Astrocyte (in vitro differentiated cells and primary cell): ENCODE results near the gene HES6. TPM values are rescaled to one million over a fixed set of nuclear protein-coding genes. Genes with fewer than 3 reads are reported as not detected.

ENCODE experiments used
- DNase-seq: peaks from one replicate; pipeline ENCODE4 v3.0.0-alpha.2; 2010; ENCODE audit warnings: low read depth
- FAIRE-seq: peaks from 2 replicates; lab custom pipeline; 2011; peaks lifted over from hg19 to GRCh38; lab: Jason Lieb, UNC
- H2AFZ ChIP-seq: 2 replicates; pipeline ENCODE4 v1.6.0; 2012; ENCODE audit warnings: low read depth, low read length, inconsistent platforms
- H3K27ac ChIP-seq: 2 replicates; pipeline ENCODE4 v1.5.1; 2011; ENCODE audit warnings: low read depth, low read length, inconsistent platforms
- H3K27me3 ChIP-seq: 2 replicates; pipeline ENCODE4 v1.6.0; 2011; ENCODE audit warnings: low read length, inconsistent platforms; ENCODE audit not compliant: insufficient read depth
- H3K36me3 ChIP-seq: 2 replicates; pipeline ENCODE4 v1.5.1; 2011; ENCODE audit warnings: low read length, inconsistent platforms; ENCODE audit not compliant: insufficient read depth
- H3K4me1 ChIP-seq: 2 replicates; pipeline ENCODE4 v1.5.1; 2011; ENCODE audit warnings: low read length, inconsistent platforms; ENCODE audit not compliant: insufficient read depth
- H3K4me2 ChIP-seq: 2 replicates; pipeline ENCODE4 v1.6.0; 2012; ENCODE audit warnings: low read length, inconsistent platforms
- H3K4me3 ChIP-seq: 2 replicates; pipeline ENCODE4 v1.5.1; 2011; ENCODE audit warnings: low read depth, mild to moderate bottlenecking, low read length, inconsistent platforms; ENCODE audit not compliant: insufficient read depth
- H3K79me2 ChIP-seq: 2 replicates; pipeline ENCODE4 v1.6.0; 2012; ENCODE audit warnings: mild to moderate bottlenecking, low read length, inconsistent platforms; ENCODE audit not compliant: insufficient read depth
- H3K9ac ChIP-seq: 2 replicates; pipeline ENCODE4 v1.6.0; 2012; ENCODE audit warnings: mild to moderate bottlenecking, low read length, inconsistent platforms
- H3K9me3 ChIP-seq: 2 replicates; pipeline ENCODE4 v1.5.1; 2012; ENCODE audit warnings: low read depth, mild to moderate bottlenecking, low read length, inconsistent platforms; ENCODE audit not compliant: insufficient read depth
- H4K20me1 ChIP-seq: 2 replicates; pipeline ENCODE4 v1.6.0; 2012; ENCODE audit warnings: low read length, inconsistent platforms; ENCODE audit not compliant: insufficient read depth
- H3K27ac Mint-ChIP-seq: one replicate; pipeline ENCODE4 v1.8.0; 2021; ENCODE audit warnings: mild to moderate bottlenecking, mixed read lengths; ENCODE audit not compliant: unreplicated experiment
- H3K27me3 Mint-ChIP-seq: one replicate; pipeline ENCODE4 v1.8.0; 2021; ENCODE audit warnings: low read depth, mixed read lengths; ENCODE audit not compliant: unreplicated experiment
- H3K36me3 Mint-ChIP-seq: one replicate; pipeline ENCODE4 v1.8.0; 2021; ENCODE audit warnings: low read depth, mixed read lengths; ENCODE audit not compliant: unreplicated experiment
- H3K4me1 Mint-ChIP-seq: one replicate; pipeline ENCODE4 v1.8.0; 2021; ENCODE audit warnings: low read depth, mixed read lengths; ENCODE audit not compliant: unreplicated experiment
- H3K4me3 Mint-ChIP-seq: one replicate; pipeline ENCODE4 v1.8.0; 2021; ENCODE audit warnings: mild to moderate bottlenecking, moderate library complexity, mixed read lengths; ENCODE audit not compliant: unreplicated experiment
- H3K9me3 Mint-ChIP-seq: one replicate; pipeline ENCODE4 v1.8.0; 2021; ENCODE audit warnings: mild to moderate bottlenecking, mixed read lengths; ENCODE audit not compliant: unreplicated experiment
- EZH2 ChIP-seq: IDR thresholded peaks from 2 replicates; pipeline ENCODE4 v1.6.1; 2012; ENCODE audit warnings: mild to moderate bottlenecking, low read length, inconsistent platforms; ENCODE audit not compliant: insufficient read depth
- total RNA-seq: library from RNA; stranded (reverse); gene quantifications from 2 replicates; pipeline ENCODE4 v1.2.1, GENCODE V29; 2021
- TF ChIP-seq, protein P1 (sequence below): IDR thresholded peaks from 2 replicates; pipeline ENCODE4 v1.5.1; 2011; ENCODE audit warnings: low read depth, mild to moderate bottlenecking, inconsistent platforms, low read length, moderate library complexity; ENCODE audit not compliant: insufficient read depth

Gene HES6
- total RNA-seq, 1 donor from 2014 or later: 3.0 TPM

DNA sequence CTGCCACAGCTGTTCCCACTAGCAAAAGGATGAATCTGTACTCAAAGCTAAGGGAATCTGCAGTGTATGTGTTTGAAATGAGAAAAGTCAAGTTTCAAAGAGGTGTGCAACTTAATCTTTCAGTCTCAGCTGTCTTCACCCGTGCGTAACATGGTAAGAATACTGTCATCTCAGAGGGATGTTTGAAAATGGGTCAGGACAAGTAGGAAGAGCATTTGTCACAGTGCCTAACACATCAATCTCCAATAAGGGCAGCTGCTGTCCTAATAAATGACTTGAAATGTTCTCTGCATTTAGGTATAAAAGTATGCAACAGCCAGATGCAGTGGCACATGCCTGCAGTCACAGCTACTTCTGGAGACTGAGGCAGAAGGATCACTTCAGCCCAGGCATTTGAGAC, 49.4 kb downstream of the HES6 start:
- Mint-ChIP-seq H3K4me3 (no peak overlapping the region), H3K27ac (no peak overlapping the region), H3K36me3 (peaks cover 16% of the 10 kb centered on the region), H3K9me3 (no peaks in the 10 kb centered on the region), H3K4me1 (no peaks in the 10 kb centered on the region), H3K27me3 (no peaks in the 10 kb centered on the region)
- H3K4me2 ChIP-seq: no peak overlapping the region
- no peak overlapping the region for H3K4me3 ChIP-seq
- no peak overlapping the region for H2AFZ ChIP-seq
- H3K9ac ChIP-seq: no peak overlapping the region
- no peaks in the 10 kb centered on the region for H3K4me1 ChIP-seq
- DNase-seq: no peak
- peaks cover 23% of the 10 kb centered on the region for H4K20me1 ChIP-seq
- H3K79me2 ChIP-seq: peaks cover 25% of the 10 kb centered on the region
- peaks cover 51% of the 10 kb centered on the region for H3K36me3 ChIP-seq
- TF ChIP-seq EZH2: no peak
- TF ChIP-seq, protein P1, sequence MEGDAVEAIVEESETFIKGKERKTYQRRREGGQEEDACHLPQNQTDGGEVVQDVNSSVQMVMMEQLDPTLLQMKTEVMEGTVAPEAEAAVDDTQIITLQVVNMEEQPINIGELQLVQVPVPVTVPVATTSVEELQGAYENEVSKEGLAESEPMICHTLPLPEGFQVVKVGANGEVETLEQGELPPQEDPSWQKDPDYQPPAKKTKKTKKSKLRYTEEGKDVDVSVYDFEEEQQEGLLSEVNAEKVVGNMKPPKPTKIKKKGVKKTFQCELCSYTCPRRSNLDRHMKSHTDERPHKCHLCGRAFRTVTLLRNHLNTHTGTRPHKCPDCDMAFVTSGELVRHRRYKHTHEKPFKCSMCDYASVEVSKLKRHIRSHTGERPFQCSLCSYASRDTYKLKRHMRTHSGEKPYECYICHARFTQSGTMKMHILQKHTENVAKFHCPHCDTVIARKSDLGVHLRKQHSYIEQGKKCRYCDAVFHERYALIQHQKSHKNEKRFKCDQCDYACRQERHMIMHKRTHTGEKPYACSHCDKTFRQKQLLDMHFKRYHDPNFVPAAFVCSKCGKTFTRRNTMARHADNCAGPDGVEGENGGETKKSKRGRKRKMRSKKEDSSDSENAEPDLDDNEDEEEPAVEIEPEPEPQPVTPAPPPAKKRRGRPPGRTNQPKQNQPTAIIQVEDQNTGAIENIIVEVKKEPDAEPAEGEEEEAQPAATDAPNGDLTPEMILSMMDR: no peak
- no peak for FAIRE-seq
- no peaks in the 10 kb centered on the region for H3K27me3 ChIP-seq
- H3K9me3 ChIP-seq: no peaks in the 10 kb centered on the region
- H3K27ac ChIP-seq: no peak overlapping the region

Other genes with a start within 250 kb of the HES6 start
- gene SCLY, start 179.0 kb downstream of the HES6 start, total RNA-seq: 12.1 and 15.4 TPM in 2 replicates
- gene ESPNL, start 139.7 kb downstream of the HES6 start, total RNA-seq: 0.07 TPM in 1 of 2 replicates, not detected in the other
- gene KLHL30, start 101.4 kb downstream of the HES6 start, total RNA-seq: 0.53 and 0.59 TPM in 2 replicates
- gene ERFE, start 81.1 kb downstream of the HES6 start, total RNA-seq: 0.60 and 1.4 TPM in 2 replicates
- 32.3 and 35.2 TPM in 2 replicates for gene ILKAP, start 36.3 kb downstream of the HES6 start, total RNA-seq
- 2.0 and 3.5 TPM in 2 replicates for gene PER2, start 48.6 kb upstream of the HES6 start, total RNA-seq
- gene TRAF3IP1, start 80.5 kb upstream of the HES6 start, total RNA-seq: 17.8 and 19.6 TPM in 2 replicates
- 30.6 and 31.7 TPM in 2 replicates for gene ASB1, start 186.9 kb upstream of the HES6 start, total RNA-seq